WTC11 (cell line): ENCODE measurements around the gene ZNF771. TPM values are rescaled to one million over a fixed set of nuclear protein-coding genes. Genes with fewer than 3 reads are reported as not detected.
A peak's percentile ranks its signal among the peaks of the same experiment; 100 is the strongest.

Experiments used
- ATAC-seq: fragments of 200-7000 bp; cut with Tn5 transposase; 2 replicates; pipeline ENCODE4 v1.10.0; 2021; ENCODE audit warnings: mild to moderate bottlenecking, moderate library complexity
- CTCF ChIA-PET: fragments of 300-600 bp; sonication (Branson Sonifier 250); formaldehyde crosslinking; loops from one replicate; lab custom pipeline; 2021; ENCODE audit warnings: antibody characterized with exemption; lab: Charles Lee
- POLR2A ChIA-PET: fragments of 350-600 bp; sonication (Branson Sonifier 250); formaldehyde crosslinking; loops from one replicate; lab custom pipeline; 2021; ENCODE audit warnings: antibody characterized with exemption; lab: Charles Lee
- DNase-seq: peaks from one replicate; pipeline ENCODE4 v3.0.0; 2021; ENCODE audit warnings: low spot score
- H3K27ac Mint-ChIP-seq: 2 replicates; pipeline ENCODE4 v1.8.0; 2021; ENCODE audit warnings: mixed read lengths
- H3K27me3 Mint-ChIP-seq: 2 replicates; pipeline ENCODE4 v1.8.0; 2021; ENCODE audit warnings: low read depth, mild to moderate bottlenecking, moderate library complexity, mixed read lengths
- H3K36me3 Mint-ChIP-seq: 2 replicates; pipeline ENCODE4 v1.8.0; 2021; ENCODE audit warnings: mixed read lengths
- H3K4me1 Mint-ChIP-seq: 2 replicates; pipeline ENCODE4 v1.8.0; 2022; ENCODE audit warnings: mixed read lengths
- H3K4me3 Mint-ChIP-seq: 2 replicates; pipeline ENCODE4 v1.8.0; 2021; ENCODE audit warnings: mild to moderate bottlenecking, moderate library complexity, mixed read lengths
- H3K9me3 Mint-ChIP-seq: 2 replicates; pipeline ENCODE4 v1.8.0; 2021; ENCODE audit warnings: mixed read lengths
- CREB1 ChIP-seq: sonication (generic); formaldehyde crosslinking; IDR thresholded peaks from 2 replicates; pipeline ENCODE4 v1.8.0; 2023; ENCODE audit warnings: mild to moderate bottlenecking, missing genetic modification reagents
- FOXP1 ChIP-seq: sonication (generic); formaldehyde crosslinking; IDR thresholded peaks from 2 replicates; pipeline ENCODE4 v1.8.0; 2022; ENCODE audit warnings: missing genetic modification reagents, mild to moderate bottlenecking, moderate library complexity, borderline replicate concordance
- GABPB1 ChIP-seq: sonication (generic); formaldehyde crosslinking; IDR thresholded peaks from 2 replicates; pipeline ENCODE4 v1.8.1; 2023; ENCODE audit warnings: mild to moderate bottlenecking, missing genetic modification reagents
- GTF2I ChIP-seq: fragments of 250-450 bp; sonication (Bioruptor Pico); conservative IDR thresholded peaks from 2 replicates; pipeline ENCODE4 v1.4.0; 2021; ENCODE audit warnings: mild to moderate bottlenecking
- NFYB ChIP-seq: sonication (generic); formaldehyde crosslinking; conservative IDR thresholded peaks from 2 replicates; pipeline ENCODE4 v1.8.0; 2022; ENCODE audit warnings: low read depth, missing genetic modification reagents
- NR2C2 ChIP-seq: sonication (generic); formaldehyde crosslinking; IDR thresholded peaks from 2 replicates; pipeline ENCODE4 v1.8.0; 2022; ENCODE audit warnings: mild to moderate bottlenecking, missing genetic modification reagents
- OVOL2 ChIP-seq: fragments of 250-450 bp; sonication (Bioruptor Pico); IDR thresholded peaks from 2 replicates; pipeline ENCODE4 v1.9.0; 2021; ENCODE audit warnings: mild to moderate bottlenecking, borderline replicate concordance
- SMAD4 ChIP-seq: sonication (generic); formaldehyde crosslinking; IDR thresholded peaks from 2 replicates; pipeline ENCODE4 v1.8.0; 2022; ENCODE audit warnings: mild to moderate bottlenecking, missing genetic modification reagents
- total RNA-seq: library from RNA; stranded (reverse); gene quantifications from 3 replicates; pipeline ENCODE4 v1.2.3, GENCODE V29; 2021
- TF ChIP-seq, protein P1 (sequence below): sonication (generic); formaldehyde crosslinking; IDR thresholded peaks from 2 replicates; pipeline ENCODE4 v1.8.1; 2023; ENCODE audit warnings: mild to moderate bottlenecking, missing genetic modification reagents
- TF ChIP-seq, protein P2 (sequence below): sonication (generic); formaldehyde crosslinking; IDR thresholded peaks from 2 replicates; pipeline ENCODE4 v1.8.1; 2023; ENCODE audit warnings: mild to moderate bottlenecking, missing genetic modification reagents, moderate library complexity
- TF ChIP-seq, protein P3 (sequence below): fragments of 250-450 bp; sonication (Bioruptor Pico); IDR thresholded peaks from 2 replicates; pipeline ENCODE4 v1.8.0; 2021; ENCODE audit warnings: mild to moderate bottlenecking
- TF ChIP-seq, protein P4 (sequence below): sonication (generic); formaldehyde crosslinking; conservative IDR thresholded peaks from 2 replicates; pipeline ENCODE4 v1.8.1; 2022; ENCODE audit warnings: mild to moderate bottlenecking, missing genetic modification reagents
- TF ChIP-seq, protein P5 (sequence below): sonication (generic); formaldehyde crosslinking; IDR thresholded peaks from 2 replicates; pipeline ENCODE4 v1.8.1; 2022; ENCODE audit warnings: low read depth, mild to moderate bottlenecking, moderate library complexity, missing genetic modification reagents, borderline replicate concordance
- TF ChIP-seq, protein P6 (sequence below): sonication (generic); formaldehyde crosslinking; IDR thresholded peaks from 2 replicates; pipeline ENCODE4 v1.8.1; 2023; ENCODE audit warnings: mild to moderate bottlenecking, missing genetic modification reagents, moderate library complexity
- TF ChIP-seq, protein P7 (sequence below): sonication (generic); formaldehyde crosslinking; IDR thresholded peaks from 2 replicates; pipeline ENCODE4 v1.8.1; 2023; ENCODE audit warnings: mild to moderate bottlenecking, moderate library complexity, missing genetic modification reagents

The ZNF771 gene
- total RNA-seq, 1 experiment from 2014 or later = 10.0 TPM

DNA sequence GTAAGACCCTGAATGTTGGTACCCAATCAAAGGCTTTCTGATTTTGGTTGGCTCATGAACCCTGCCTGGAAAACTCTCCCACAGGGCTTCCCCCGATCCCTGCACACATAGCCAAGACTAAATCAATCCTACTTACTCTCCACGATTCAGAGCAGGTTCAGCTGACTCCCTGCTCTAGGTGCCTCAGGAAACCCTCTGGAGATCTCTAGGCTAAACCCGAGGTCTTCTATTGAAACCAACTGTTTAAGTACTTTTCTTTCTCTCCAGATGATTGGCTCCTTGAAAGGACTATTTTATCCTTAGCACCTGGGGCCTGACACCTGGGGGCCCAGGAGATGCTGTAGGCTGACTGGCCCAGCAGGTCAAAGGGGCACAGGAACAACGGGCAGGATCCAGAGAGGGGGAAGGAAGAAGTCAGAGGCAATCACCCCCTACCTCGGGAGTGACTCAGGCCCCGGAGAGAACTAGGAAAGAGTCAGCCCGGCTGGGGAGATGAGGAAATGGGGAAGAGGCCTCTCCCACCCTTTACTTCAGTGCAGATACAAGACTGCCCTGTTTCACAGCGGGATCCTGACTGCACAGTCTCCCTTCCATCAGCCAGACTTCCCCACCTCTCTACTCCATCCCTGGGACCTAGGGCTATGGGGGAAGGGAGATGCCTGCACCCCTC, 39.1 kb upstream of the ZNF771 start (continued):
- TF ChIP-seq, protein P1, sequence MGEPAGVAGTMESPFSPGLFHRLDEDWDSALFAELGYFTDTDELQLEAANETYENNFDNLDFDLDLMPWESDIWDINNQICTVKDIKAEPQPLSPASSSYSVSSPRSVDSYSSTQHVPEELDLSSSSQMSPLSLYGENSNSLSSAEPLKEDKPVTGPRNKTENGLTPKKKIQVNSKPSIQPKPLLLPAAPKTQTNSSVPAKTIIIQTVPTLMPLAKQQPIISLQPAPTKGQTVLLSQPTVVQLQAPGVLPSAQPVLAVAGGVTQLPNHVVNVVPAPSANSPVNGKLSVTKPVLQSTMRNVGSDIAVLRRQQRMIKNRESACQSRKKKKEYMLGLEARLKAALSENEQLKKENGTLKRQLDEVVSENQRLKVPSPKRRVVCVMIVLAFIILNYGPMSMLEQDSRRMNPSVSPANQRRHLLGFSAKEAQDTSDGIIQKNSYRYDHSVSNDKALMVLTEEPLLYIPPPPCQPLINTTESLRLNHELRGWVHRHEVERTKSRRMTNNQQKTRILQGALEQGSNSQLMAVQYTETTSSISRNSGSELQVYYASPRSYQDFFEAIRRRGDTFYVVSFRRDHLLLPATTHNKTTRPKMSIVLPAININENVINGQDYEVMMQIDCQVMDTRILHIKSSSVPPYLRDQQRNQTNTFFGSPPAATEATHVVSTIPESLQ (CRISPR knock-in tag) = no peak
- no peak for TF ChIP-seq FOXP1 (CRISPR knock-in tag)
- TF ChIP-seq SMAD4 = no peak
- TF ChIP-seq CREB1 (CRISPR knock-in tag) = no peak
- TF ChIP-seq, protein P2, sequence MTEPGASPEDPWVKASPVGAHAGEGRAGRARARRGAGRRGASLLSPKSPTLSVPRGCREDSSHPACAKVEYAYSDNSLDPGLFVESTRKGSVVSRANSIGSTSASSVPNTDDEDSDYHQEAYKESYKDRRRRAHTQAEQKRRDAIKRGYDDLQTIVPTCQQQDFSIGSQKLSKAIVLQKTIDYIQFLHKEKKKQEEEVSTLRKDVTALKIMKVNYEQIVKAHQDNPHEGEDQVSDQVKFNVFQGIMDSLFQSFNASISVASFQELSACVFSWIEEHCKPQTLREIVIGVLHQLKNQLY (CRISPR knock-in tag) = no peak
- TF ChIP-seq NR2C2 (CRISPR knock-in tag) = no peak

DNA sequence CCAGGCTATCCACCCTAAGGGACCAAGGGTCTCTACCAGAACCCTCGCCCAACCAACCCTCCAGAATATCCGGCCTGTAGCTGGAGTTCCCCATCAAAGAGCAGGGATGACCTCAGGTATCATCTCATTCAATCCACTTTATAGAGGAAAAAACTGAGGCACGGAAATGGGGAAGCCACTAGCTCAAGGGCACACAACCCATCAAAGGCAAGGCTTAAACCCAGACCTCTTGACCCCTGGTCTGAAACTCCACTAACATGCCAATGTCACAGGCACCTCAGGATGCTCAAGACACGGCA, 38.7 kb upstream of the ZNF771 start:
- peaks cover 12% of the 10 kb centered on the region for H3K36me3 Mint-ChIP-seq
- H3K27me3 Mint-ChIP-seq = no peaks in the 10 kb centered on the region
- ChIA-PET CTCF (interaction anchor here (1.1 to 3.9 kb wide), 8 partner anchors 9 to 276 kb away, joined by 3 to 47 read pairs (median 4); partner anchors contain the start of genes ZNF48 and ZNF771), POLR2A (no interaction called here)
- no peaks in the 10 kb centered on the region for H3K9me3 Mint-ChIP-seq
- peaks cover 34% of the 10 kb centered on the region for H3K4me1 Mint-ChIP-seq
- DNase-seq (no peak), ATAC-seq (no peak)
- H3K4me3 Mint-ChIP-seq = peak overlapping the region; percentile 80
- TF ChIP-seq, protein P3, sequence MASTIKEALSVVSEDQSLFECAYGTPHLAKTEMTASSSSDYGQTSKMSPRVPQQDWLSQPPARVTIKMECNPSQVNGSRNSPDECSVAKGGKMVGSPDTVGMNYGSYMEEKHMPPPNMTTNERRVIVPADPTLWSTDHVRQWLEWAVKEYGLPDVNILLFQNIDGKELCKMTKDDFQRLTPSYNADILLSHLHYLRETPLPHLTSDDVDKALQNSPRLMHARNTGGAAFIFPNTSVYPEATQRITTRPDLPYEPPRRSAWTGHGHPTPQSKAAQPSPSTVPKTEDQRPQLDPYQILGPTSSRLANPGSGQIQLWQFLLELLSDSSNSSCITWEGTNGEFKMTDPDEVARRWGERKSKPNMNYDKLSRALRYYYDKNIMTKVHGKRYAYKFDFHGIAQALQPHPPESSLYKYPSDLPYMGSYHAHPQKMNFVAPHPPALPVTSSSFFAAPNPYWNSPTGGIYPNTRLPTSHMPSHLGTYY (CRISPR knock-in tag) = no peak
- TF ChIP-seq, protein P4, sequence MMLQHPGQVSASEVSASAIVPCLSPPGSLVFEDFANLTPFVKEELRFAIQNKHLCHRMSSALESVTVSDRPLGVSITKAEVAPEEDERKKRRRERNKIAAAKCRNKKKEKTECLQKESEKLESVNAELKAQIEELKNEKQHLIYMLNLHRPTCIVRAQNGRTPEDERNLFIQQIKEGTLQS (CRISPR knock-in tag) = no peak
- TF ChIP-seq OVOL2 (CRISPR knock-in tag) (no peak), GABPB1 (CRISPR knock-in tag) (no peak), NFYB (CRISPR knock-in tag) (no peak), GTF2I (CRISPR knock-in tag) (no peak)
- TF ChIP-seq, protein P5, sequence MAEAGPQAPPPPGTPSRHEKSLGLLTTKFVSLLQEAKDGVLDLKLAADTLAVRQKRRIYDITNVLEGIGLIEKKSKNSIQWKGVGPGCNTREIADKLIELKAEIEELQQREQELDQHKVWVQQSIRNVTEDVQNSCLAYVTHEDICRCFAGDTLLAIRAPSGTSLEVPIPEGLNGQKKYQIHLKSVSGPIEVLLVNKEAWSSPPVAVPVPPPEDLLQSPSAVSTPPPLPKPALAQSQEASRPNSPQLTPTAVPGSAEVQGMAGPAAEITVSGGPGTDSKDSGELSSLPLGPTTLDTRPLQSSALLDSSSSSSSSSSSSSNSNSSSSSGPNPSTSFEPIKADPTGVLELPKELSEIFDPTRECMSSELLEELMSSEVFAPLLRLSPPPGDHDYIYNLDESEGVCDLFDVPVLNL = no peak
- TF ChIP-seq, protein P6, sequence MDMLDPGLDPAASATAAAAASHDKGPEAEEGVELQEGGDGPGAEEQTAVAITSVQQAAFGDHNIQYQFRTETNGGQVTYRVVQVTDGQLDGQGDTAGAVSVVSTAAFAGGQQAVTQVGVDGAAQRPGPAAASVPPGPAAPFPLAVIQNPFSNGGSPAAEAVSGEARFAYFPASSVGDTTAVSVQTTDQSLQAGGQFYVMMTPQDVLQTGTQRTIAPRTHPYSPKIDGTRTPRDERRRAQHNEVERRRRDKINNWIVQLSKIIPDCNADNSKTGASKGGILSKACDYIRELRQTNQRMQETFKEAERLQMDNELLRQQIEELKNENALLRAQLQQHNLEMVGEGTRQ = no peak
- TF ChIP-seq, protein P1 (CRISPR knock-in tag) = no peak
- TF ChIP-seq, protein P7, sequence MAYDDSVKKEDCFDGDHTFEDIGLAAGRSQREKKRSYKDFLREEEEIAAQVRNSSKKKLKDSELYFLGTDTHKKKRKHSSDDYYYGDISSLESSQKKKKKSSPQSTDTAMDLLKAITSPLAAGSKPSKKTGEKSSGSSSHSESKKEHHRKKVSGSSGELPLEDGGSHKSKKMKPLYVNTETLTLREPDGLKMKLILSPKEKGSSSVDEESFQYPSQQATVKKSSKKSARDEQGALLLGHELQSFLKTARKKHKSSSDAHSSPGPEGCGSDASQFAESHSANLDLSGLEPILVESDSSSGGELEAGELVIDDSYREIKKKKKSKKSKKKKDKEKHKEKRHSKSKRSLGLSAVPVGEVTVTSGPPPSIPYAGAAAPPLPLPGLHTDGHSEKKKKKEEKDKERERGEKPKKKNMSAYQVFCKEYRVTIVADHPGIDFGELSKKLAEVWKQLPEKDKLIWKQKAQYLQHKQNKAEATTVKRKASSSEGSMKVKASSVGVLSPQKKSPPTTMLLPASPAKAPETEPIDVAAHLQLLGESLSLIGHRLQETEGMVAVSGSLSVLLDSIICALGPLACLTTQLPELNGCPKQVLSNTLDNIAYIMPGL (CRISPR knock-in tag) = no peak
- H3K27ac Mint-ChIP-seq = no peak overlapping the region
